ENCODE results near the gene ETS1.

DNA sequence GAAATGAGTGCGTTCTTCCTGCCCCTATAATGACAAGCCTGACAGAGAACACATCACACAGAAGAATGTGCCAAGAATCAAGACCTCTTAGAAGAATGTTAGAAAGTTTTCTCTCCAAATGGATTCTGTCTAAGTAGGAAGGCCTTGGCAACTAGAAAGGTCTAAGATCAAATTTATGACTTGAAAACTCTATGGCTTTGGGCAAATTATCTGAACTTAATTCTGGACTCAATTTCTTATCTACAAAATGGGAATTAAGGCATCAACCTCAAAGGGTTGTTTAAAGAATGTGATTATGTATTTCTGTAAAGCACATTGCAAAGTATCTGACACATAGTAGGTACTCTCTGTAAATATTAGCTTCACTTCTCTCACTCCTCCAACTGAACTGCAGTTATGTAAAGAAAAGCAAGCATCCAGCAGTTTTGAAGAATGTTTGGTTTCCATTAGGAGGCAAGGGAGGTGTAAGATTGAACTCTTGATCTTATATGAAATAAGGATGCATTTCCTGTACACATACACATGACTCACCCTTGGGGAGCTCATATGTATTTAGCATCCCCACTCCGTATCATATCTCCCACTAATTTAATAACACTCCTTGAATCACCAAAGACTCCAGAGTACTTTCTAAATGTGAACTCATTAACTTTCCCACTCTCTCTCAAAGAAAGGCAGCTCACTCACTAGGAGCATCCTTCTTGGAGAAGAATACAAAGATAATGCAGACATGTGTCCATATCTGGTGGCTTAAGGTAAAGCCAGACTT, 77.6 kb downstream of the ETS1 start:
- TF ChIP-seq CTCF (IDR thresholded peaks at IDR 0.05) (no peak), POLR2AphosphoS5 (IDR thresholded peaks at IDR 0.05) (no peak)
